OCI-LY7 (cell line): ENCODE data around the gene HPCA. TPM values are rescaled to one million over a fixed set of nuclear protein-coding genes. Genes with fewer than 3 reads are reported as not detected.

Source experiments
- BruUV-seq: library from RNA; stranded (reverse); fragments of 400-500 nt; replicated peaks from 2 replicates; lab custom pipeline; 2021; lab: Mats Ljungman, UMichigan
- CTCF ChIA-PET: fragments of 300-600 bp; sonication (Branson Sonifier 250); formaldehyde crosslinking; loops from one replicate; lab custom pipeline; 2022; ENCODE audit warnings: antibody characterized with exemption; ENCODE audit not compliant: unreplicated experiment; lab: Charles Lee
- POLR2A ChIA-PET: fragments of 300-600 bp; sonication (Branson Sonifier 250); formaldehyde crosslinking; loops from one replicate; lab custom pipeline; 2022; ENCODE audit warnings: antibody characterized with exemption; lab: Charles Lee
- DNase-seq: peaks from one replicate; pipeline ENCODE4 v3.0.0-alpha.2; 2015; ENCODE audit warnings: low spot score
- H2AFZ ChIP-seq: fragments of 200-600 bp; sonication (generic), shearing (Covaris generic); 2 replicates; pipeline ENCODE4 v1.6.1; 2014; ENCODE audit warnings: mild to moderate bottlenecking, antibody characterized with exemption, low read length, moderate library complexity
- H3K27ac ChIP-seq: fragments of 200-600 bp; sonication (generic); 2 replicates; pipeline ENCODE4 v1.5.1; 2014; ENCODE audit warnings: mixed run types, low read depth, mild to moderate bottlenecking, moderate library complexity, low read length, inconsistent platforms; ENCODE audit not compliant: poor library complexity, severe bottlenecking
- H3K36me3 ChIP-seq: fragments of 200-600 bp; sonication (generic); 2 replicates; pipeline ENCODE4 v1.6.1; 2014; ENCODE audit warnings: mild to moderate bottlenecking, antibody characterized with exemption, low read length, moderate library complexity, mixed read lengths; ENCODE audit not compliant: insufficient read depth
- H3K4me1 ChIP-seq: fragments of 200-600 bp; sonication (generic); 2 replicates; pipeline ENCODE4 v1.5.1; 2014; ENCODE audit warnings: mild to moderate bottlenecking, low read length; ENCODE audit not compliant: insufficient read depth, poor library complexity, severe bottlenecking
- H3K4me2 ChIP-seq: fragments of 200-600 bp; sonication (generic); 2 replicates; pipeline ENCODE4 v1.6.1; 2014; ENCODE audit warnings: mild to moderate bottlenecking, low read length
- H3K4me3 ChIP-seq: fragments of 200-600 bp; sonication (generic); 2 replicates; pipeline ENCODE4 v1.5.1; 2014; ENCODE audit warnings: mild to moderate bottlenecking, low read depth, low read length; ENCODE audit not compliant: poor library complexity, severe bottlenecking
- H3K79me2 ChIP-seq: fragments of 200-600 bp; sonication (generic); 2 replicates; pipeline ENCODE4 v1.6.1; 2016; ENCODE audit warnings: low read depth, mild to moderate bottlenecking, low read length, moderate library complexity, mixed read lengths; ENCODE audit not compliant: insufficient read depth
- H3K9me2 ChIP-seq: fragments of 200-600 bp; sonication (generic); 2 replicates; pipeline ENCODE4 v1.6.1; 2016; ENCODE audit warnings: mild to moderate bottlenecking, low read length, mixed read lengths; ENCODE audit not compliant: insufficient read depth
- H3K9me3 ChIP-seq: fragments of 200-600 bp; sonication (generic); 2 replicates; pipeline ENCODE4 v1.6.1; 2014; ENCODE audit warnings: mild to moderate bottlenecking, mixed run types, low read length, mixed read lengths
- H4K20me1 ChIP-seq: fragments of 200-600 bp; sonication (generic); 2 replicates; pipeline ENCODE4 v1.6.1; 2014; ENCODE audit warnings: mild to moderate bottlenecking, antibody characterized with exemption, low read length, moderate library complexity, mixed read lengths; ENCODE audit not compliant: insufficient read depth
- CTCF ChIP-seq: fragments of 200-600 bp; sonication (generic); conservative IDR thresholded peaks from 2 replicates; pipeline ENCODE4 v1.5.1; 2014; ENCODE audit warnings: mild to moderate bottlenecking, antibody characterized with exemption, low read length, moderate library complexity, mixed read lengths
- EZH2phosphoT487 ChIP-seq: fragments of 200-600 bp; sonication (generic); IDR thresholded peaks from 2 replicates; pipeline ENCODE4 v1.6.1; 2018; ENCODE audit warnings: low read depth, borderline replicate concordance, mild to moderate bottlenecking, mixed run types, antibody characterized with exemption, low read length, moderate library complexity, mixed read lengths
- intact Hi-C: fragments of 100-400 bp; cut with micrococcal nuclease; formaldehyde crosslinking; loops from one replicate; pipeline ENCODE4 v1.10.0; 2022; ENCODE audit not compliant: unreplicated experiment
- total RNA-seq, 2 experiments: library from RNA; depleted of rRNA in 1 of 2; stranded (reverse); fragments of >200 nt in 1 of 2; shearing (Covaris generic) in 1 of 2; gene quantifications; 2 replicates each; pipeline ENCODE4 v1.2.3, GENCODE V29; 2014 to 2022

Gene HPCA
- total RNA-seq, 2 experiments from 2014 or later: 0.36 to 3.3 TPM

GRCh38 chr1:32855861-32856617, 30.3 kb upstream of the HPCA start:
- intact Hi-C loops: no loop called here

GRCh38 chr1:32858136-32858535, 28.2 kb upstream of the HPCA start:
- Histone ChIP-seq H3K4me3 (no peak overlapping the region), H3K9me2 (no peaks in the 10 kb centered on the region), H3K36me3 (peaks cover 85% of the 10 kb centered on the region), H4K20me1 (no peaks in the 10 kb centered on the region), H3K4me2 (no peak overlapping the region), H2AFZ (no peak overlapping the region), H3K9me3 (no peaks in the 10 kb centered on the region), H3K79me2 (no peaks in the 10 kb centered on the region), H3K4me1 (no peaks in the 10 kb centered on the region), H3K27ac (no peak overlapping the region)
- no TSS peak for BruUV-seq
- TF ChIP-seq EZH2phosphoT487 (no peak), CTCF (no peak)
- ChIA-PET POLR2A (no interaction called here), CTCF (no interaction called here)
- intact Hi-C loops: no loop called here
- no peak for DNase-seq

More at GRCh38 chr1:32855861-32856617, 30.3 kb upstream of the HPCA start:
- Histone ChIP-seq H3K36me3 (peaks cover 89% of the 10 kb centered on the region), H3K79me2 (no peaks in the 10 kb centered on the region), H4K20me1 (no peaks in the 10 kb centered on the region), H3K4me2 (no peak overlapping the region), H3K9me2 (no peaks in the 10 kb centered on the region), H2AFZ (no peak overlapping the region), H3K27ac (no peak overlapping the region), H3K4me3 (no peak overlapping the region), H3K4me1 (no peaks in the 10 kb centered on the region), H3K9me3 (no peaks in the 10 kb centered on the region)
- ChIA-PET CTCF (no interaction called here), POLR2A (no interaction called here)
- TSS peak; percentile 30 for BruUV-seq
- TF ChIP-seq EZH2phosphoT487: no peak
- TF ChIP-seq CTCF: no peak
- DNase-seq: no peak

- Histone ChIP-seq H3K9me2 (no peaks in the 10 kb centered on the region), H2AFZ (no peak overlapping the region), H3K4me1 (no peaks in the 10 kb centered on the region), H3K4me3 (no peak overlapping the region), H3K9me3 (no peaks in the 10 kb centered on the region), H3K4me2 (no peak overlapping the region), H3K79me2 (no peaks in the 10 kb centered on the region), H4K20me1 (no peaks in the 10 kb centered on the region), H3K27ac (no peak overlapping the region), H3K36me3 (peaks cover 86% of the 10 kb centered on the region)
- DNase-seq: no peak
- intact Hi-C loops: no loop called here
- CTCF ChIA-PET: interaction anchor here (1.3 kb wide), 1 partner anchor 17 kb away, joined by 3 read pairs; no protein-coding TSS in a partner anchor
- no TSS peak for BruUV-seq
- POLR2A ChIA-PET: no interaction called here
- TF ChIP-seq CTCF (no peak), EZH2phosphoT487 (no peak)
Observed at GRCh38 chr1:32858791-32859190, 27.5 kb upstream of the HPCA start.
